Measurements from ENCODE around the gene BPIFB1.

BPIFB1 gene

GRCh38 chr20:33273117-33273851 lies 9.7 kb upstream of the BPIFB1 start:
- no peak for DNase-seq

GRCh38 chr20:33275215-33275614 lies 7.8 kb upstream of the BPIFB1 start:
- no peak for DNase-seq

DNA sequence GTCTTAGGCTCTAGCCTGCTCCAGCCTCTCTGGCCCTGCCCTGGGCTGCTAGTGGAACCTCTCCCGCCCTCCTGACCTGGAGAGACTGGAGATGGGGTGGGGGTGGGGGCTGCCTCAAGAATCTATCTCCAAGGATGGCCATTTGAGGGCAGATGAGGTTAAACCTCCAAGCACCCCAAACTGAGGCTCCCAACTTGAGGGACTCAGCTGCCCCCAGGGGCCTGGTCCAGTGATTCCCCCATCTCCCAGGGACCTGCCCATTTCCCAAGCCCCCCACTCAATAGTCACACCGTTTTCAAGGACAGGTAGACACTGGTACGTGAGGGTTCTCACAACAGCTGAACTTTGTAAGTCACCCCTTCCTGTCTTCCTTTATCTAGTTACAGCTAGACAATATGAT lies 7.1 kb upstream of the BPIFB1 start:
- DNase-seq: no peak

GRCh38 chr20:33276303-33277113 lies 6.5 kb upstream of the BPIFB1 start:
- no peak for DNase-seq

DNA sequence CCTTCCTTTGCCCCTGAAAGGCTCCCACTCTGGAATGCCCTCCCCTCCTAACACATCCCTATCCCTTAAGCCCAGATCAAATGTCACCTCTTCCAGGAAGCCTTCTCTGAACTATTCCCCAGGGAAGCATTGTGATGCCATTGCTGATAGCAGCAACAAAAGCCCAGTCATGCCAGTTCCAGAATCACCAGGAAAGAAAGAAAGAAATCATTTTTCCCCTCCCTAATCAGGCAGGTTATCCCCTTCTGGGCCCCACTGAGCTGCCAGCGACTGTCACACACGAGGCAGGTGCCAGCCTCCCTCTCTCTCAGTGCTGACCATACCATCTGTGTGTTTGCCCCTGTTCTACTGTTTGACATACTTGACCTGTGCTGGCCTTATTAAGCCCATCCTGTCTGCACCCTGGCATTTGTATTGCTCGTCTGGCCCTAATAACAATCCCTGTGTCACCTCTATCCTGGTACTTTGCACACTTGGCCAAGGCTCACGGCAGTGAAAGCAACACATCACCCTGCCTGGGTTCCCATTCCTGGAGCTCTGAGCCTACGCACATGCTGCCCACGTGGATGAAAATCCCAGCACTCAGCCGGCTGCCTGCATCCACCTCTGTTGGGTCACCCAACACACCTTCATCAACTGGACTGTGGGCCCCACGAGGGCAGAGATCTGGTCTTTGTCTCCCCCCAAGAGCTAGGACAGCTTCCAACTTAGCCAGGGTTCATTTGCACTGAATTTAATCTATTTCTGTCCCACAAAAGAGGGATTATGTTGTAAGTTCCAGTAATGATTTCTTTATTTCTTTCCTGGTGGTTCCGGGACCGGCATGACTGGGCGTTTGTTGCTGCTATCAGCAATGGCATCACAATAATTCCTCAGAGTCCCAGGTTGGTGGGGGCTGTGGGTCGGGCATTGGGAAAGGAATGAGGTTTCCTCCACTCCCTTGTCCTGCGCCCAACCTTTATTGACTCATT lies 5.3 kb upstream of the BPIFB1 start:
- no peak for DNase-seq

- no peak for DNase-seq
Measured at GRCh38 chr20:33278700-33279099, 4.3 kb upstream of the BPIFB1 start.

GRCh38 chr20:33279261-33279910 lies 3.6 kb upstream of the BPIFB1 start:
- DNase-seq: no peak

DNA sequence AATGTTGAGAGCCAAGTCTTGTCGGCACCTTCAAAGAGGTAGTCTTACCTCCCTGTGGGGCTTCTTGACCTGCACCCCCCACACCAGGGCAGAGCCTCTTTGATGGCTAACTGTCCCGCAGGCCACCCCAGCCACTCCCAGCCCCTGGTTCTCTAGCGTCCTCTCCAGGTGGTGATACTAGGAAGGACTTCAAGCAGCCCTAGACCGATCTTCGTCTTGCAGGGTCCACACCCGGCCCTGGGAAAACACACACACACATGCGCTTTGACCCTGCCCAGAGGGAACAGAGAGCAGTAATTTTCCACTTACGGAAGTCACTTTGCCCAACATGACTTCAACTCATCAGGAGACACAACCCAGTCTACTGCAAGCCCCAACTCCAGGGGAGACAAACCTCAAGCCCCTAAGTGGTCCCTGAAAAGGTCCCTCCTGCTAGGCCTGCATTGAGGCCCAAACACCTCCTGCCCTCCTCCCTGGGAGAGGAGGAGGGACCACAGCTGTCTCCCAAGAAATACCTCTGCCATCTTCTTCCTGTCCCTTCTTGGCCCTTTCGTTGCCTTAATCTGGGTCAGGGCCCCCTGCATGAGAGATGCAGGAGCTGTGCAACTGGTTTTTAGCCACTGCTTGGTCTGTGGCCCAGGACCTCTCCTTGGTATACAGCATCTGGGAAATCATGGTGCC lies 2.9 kb upstream of the BPIFB1 start:
- DNase-seq: no peak

- no peak for DNase-seq
Measured at GRCh38 chr20:33280775-33281174, 2.2 kb upstream of the BPIFB1 start.

GRCh38 chr20:33281550-33282146 lies 1.4 kb upstream of the BPIFB1 start:
- DNase-seq: no peak

- no peak for DNase-seq
Measured at GRCh38 chr20:33282196-33282934, 649 bp upstream of the BPIFB1 start.

DNA sequence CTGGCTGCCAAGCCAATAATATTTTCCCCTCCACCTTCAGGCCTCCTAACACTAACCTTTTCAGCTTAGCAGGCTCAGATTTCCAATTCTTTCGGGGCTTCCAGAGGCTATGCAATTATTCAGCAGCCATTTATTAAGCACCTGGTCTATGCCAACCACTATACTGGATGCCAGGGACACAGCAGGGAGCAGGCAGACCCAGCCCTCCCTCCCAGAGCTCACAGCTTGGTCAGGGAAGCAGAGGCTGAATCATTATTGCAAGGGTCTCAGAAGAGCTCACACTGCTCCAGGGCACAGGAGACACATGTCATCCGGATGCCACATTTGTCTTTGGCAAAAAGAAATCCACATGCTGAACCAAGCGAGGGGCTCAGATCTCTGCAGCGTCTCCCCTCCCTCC lies 1.3 kb downstream of the BPIFB1 start:
- no peak for DNase-seq

GRCh38 chr20:33284937-33285336 lies 1.9 kb downstream of the BPIFB1 start:
- DNase-seq: no peak

GRCh38 chr20:33285861-33286495 lies 3.0 kb downstream of the BPIFB1 start:
- no peak for DNase-seq

DNA sequence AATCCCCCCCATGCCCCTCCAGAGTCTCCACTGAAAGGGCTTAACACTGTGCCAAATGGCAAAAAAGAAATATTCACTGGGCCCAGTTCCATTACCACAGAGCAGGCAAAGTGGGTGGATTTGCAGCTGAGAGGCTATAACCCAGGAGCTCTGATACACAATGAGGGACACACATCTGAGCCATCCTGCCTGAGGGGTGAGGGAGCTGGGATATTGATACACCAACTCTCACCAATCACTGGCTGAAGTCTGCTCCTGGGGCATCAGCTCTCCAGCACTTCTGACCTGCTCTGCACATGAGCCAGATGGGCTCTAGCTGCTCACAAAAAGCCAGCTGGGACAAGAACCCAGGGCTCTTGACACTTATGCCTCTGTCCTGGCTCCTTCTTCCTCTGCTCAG lies 4.9 kb downstream of the BPIFB1 start:
- no peak for DNase-seq

- no peak for DNase-seq
Measured at GRCh38 chr20:33290852-33291251, 7.8 kb downstream of the BPIFB1 start.

DNA sequence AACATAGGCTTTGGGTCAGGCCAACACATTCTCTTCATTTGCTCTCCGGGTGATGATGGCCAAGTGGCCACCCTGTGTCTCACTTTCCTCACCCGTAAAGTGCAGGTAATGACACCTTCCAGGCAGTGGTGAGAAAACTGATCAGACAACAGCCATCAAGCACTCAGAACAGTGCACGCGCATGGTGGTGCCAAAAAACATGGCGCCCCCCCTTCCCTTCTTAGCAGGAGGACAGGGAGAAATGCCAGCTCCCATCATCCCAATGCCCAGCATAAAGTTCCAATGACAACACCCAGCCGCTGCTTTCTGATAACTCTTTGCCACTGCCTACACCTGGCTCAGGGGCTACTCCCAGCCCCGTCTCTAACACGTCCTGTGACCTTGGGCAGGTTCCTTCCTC lies 8.4 kb downstream of the BPIFB1 start:
- DNase-seq: no peak

GRCh38 chr20:33291830-33292355 lies 8.9 kb downstream of the BPIFB1 start:
- peak; percentile 23 for DNase-seq

DNA sequence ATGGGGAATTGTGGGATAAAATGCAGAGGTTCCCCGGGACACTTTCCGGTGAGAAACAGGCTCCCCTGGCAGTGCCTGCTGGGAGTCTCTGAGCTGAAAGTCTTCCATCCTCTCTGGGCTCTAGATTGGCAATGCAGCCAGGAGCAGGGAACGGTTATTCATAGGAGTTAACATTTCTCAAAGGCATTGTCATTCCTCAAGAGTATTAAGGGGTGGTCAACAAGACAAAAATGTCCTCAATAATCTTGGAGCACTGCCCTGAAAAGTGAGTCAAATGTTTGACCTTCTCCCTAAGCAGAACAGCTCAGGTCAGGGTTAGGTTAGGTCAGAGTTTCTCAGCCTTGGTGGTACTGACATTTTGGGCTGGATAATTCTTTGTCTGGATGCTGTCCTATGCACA lies 13.2 kb downstream of the BPIFB1 start:
- DNase-seq: no peak

DNA sequence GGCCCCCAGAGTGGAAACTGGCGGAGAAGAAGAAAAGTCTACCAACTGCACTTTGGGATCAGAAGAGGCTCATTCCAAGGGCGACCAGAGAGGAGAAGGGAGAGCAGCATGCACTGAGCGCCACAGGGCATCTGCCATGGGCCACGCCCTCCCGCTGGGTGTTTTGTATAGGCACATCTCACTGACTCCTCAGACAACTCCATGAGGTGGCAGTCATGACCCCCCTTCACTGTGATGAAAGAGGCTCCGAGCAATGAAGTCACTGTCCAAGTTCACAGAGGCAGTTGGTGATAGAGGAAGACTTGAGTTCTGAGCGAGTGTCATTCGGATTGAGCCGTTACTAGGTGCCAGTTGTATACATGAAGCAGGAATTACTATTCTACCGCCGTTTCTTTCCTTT lies 15.4 kb downstream of the BPIFB1 start:
- no peak for DNase-seq

Measured in NCI-H1694 (cell line).